T-cell (primary cell): ENCODE measurements around the gene ST8SIA3. TPM values are rescaled to one million over a fixed set of nuclear protein-coding genes. Genes with fewer than 3 reads are reported as not detected.

Experiments
- ATAC-seq, 4 experiments: fragments of 200-7000 bp in 3 of 4; fragments of 150-1000 bp in 1 of 4; cut with Tn5 transposase; replicated peaks in 1 of 4; 1 replicate in 3 of 4; 2 replicates in 1 of 4; pipeline ENCODE4 v1.10.0; 2021; ENCODE audit warnings: moderate library complexity in 3 of 4, mild to moderate bottlenecking in 2 of 4, moderate number of reproducible peaks in 1 of 4
- CTCF ChIA-PET, 2 donors: fragments of 300-600 bp; sonication (Branson Sonifier 250); formaldehyde crosslinking; loops; one replicate each; lab custom pipeline; 2022; ENCODE audit warnings: antibody characterized with exemption in 2 of 2; lab: Charles Lee
- POLR2A ChIA-PET, 2 donors: fragments of 300-600 bp; sonication (Branson Sonifier 250); formaldehyde crosslinking; loops; one replicate each; lab custom pipeline; 2022; ENCODE audit warnings: antibody characterized with exemption in 2 of 2; lab: Charles Lee
- DNase-seq, 35 experiments: peaks; one replicate each; pipeline versions ENCODE4 v3.0.0 to v3.0.0-alpha.2; 2013 to 2023
- H3K27ac ChIP-seq: one replicate; pipeline ENCODE4 v1.5.1; 2013; ENCODE audit warnings: low read length
- H3K27me3 ChIP-seq, 2 experiments: replicated peaks in 1 of 2; 1 replicate in 1 of 2; 2 replicates in 1 of 2; pipeline versions ENCODE4 v1.6.1 to v1.7.0; 2013; ENCODE audit warnings: low read length in 1 of 2, mixed read lengths in 1 of 2; ENCODE audit not compliant: control insufficient read depth in 2 of 2, insufficient read depth in 2 of 2; ENCODE audit errors: extremely low read depth in 1 of 2
- H3K36me3 ChIP-seq, 2 donors: 1 replicate in 1 of 2; 2 replicates in 1 of 2; pipeline versions ENCODE4 v1.6.1 to v1.7.0; 2013; ENCODE audit warnings: low read length in 1 of 2; ENCODE audit not compliant: control insufficient read depth in 2 of 2, insufficient read depth in 1 of 2; ENCODE audit errors: extremely low read depth in 1 of 2
- H3K4me1 ChIP-seq, 2 experiments: 1 replicate in 1 of 2; 2 replicates in 1 of 2; pipeline versions ENCODE4 v1.6.1 to v1.7.0; 2013; ENCODE audit warnings: low read length in 2 of 2, mixed read lengths in 1 of 2; ENCODE audit not compliant: insufficient read depth in 2 of 2, control insufficient read depth in 1 of 2; ENCODE audit errors: extremely low read depth in 1 of 2
- H3K4me3 ChIP-seq, 2 donors: 1 replicate in 1 of 2; 2 replicates in 1 of 2; pipeline versions ENCODE4 v1.5.1 to v1.7.0; 2013; ENCODE audit warnings: mild to moderate bottlenecking in 2 of 2, low read length in 1 of 2, moderate library complexity in 1 of 2; ENCODE audit not compliant: control insufficient read depth in 1 of 2; ENCODE audit errors: extremely low read depth in 1 of 2
- H3K9me3 ChIP-seq: 2 replicates; pipeline ENCODE4 v1.7.0; 2013
- H3K27ac Mint-ChIP-seq, 2 donors: one replicate each; pipeline ENCODE4 v1.8.0; 2020 to 2021; ENCODE audit warnings: mild to moderate bottlenecking in 2 of 2, mixed read lengths in 2 of 2
- H3K27me3 Mint-ChIP-seq, 2 donors: one replicate each; pipeline ENCODE4 v1.8.0; 2021 to 2022; ENCODE audit warnings: mixed read lengths in 2 of 2
- H3K36me3 Mint-ChIP-seq: one replicate; pipeline ENCODE4 v1.8.0; 2021; ENCODE audit warnings: mixed read lengths
- H3K4me1 Mint-ChIP-seq, 3 donors: one replicate each; pipeline ENCODE4 v1.8.0; 2020 to 2022; ENCODE audit warnings: mixed read lengths in 3 of 3, mild to moderate bottlenecking in 1 of 3
- H3K4me3 Mint-ChIP-seq, 3 donors: one replicate each; pipeline ENCODE4 v1.8.0; 2020 to 2022; ENCODE audit warnings: mild to moderate bottlenecking in 3 of 3, mixed read lengths in 3 of 3, moderate library complexity in 3 of 3
- H3K9me3 Mint-ChIP-seq, 3 donors: one replicate each; pipeline ENCODE4 v1.8.0; 2020 to 2022; ENCODE audit warnings: mixed read lengths in 3 of 3
- WGBS: methylation state at CpG from one replicate; pipeline ENCODE4 v1.1.5; 2013; ENCODE audit warnings: missing lambda C conversion rate; ENCODE audit not compliant: insufficient coverage; 5-methylcytosine and 5-hydroxymethylcytosine counted together
- total RNA-seq, 35 experiments: library from RNA in 6 of 35; stranded (reverse) in 6 of 35; fragments of 120-200 nt in 1 of 35; gene quantifications; one replicate each; pipeline versions ENCODE4 v1.2.1 to v1.2.4 and lab custom pipeline; 2013 to 2026

Gene ST8SIA3
- total RNA-seq, 5 donors from 2014 or later (not counting 1 experiment from before 2014, with no cell fraction given) = not detected

GRCh38 chr18:57328665-57329064 lies 23.7 kb upstream of the ST8SIA3 start:
- ChIA-PET CTCF (no interaction called here), POLR2A (no interaction called here)
- Mint-ChIP-seq H3K27me3 (peaks cover 0 to 6% of the 10 kb centered on the region in 2 donors), H3K4me1 (no peaks in the 10 kb centered on the region), H3K27ac (no peak overlapping the region), H3K4me3 (no peak overlapping the region), H3K36me3 (no peaks in the 10 kb centered on the region), H3K9me3 (peaks cover 0 to 13% (median 9%) of the 10 kb centered on the region in 3 donors)
- ATAC-seq (no peak), DNase-seq (no peak)
- Histone ChIP-seq H3K4me3 (no peak overlapping the region), H3K9me3 (no peaks in the 10 kb centered on the region), H3K27ac (no peak overlapping the region), H3K36me3 (no peaks in the 10 kb centered on the region), H3K4me1 (no peaks in the 10 kb centered on the region), H3K27me3 (no peaks in the 10 kb centered on the region)
- 67% methylated on average over 1 of the region's 3 CpGs for WGBS

- Mint-ChIP-seq H3K4me3 (no peak overlapping the region), H3K27me3 (peaks cover 0 to 6% of the 10 kb centered on the region in 2 donors), H3K4me1 (no peaks in the 10 kb centered on the region), H3K36me3 (no peaks in the 10 kb centered on the region), H3K27ac (no peak overlapping the region), H3K9me3 (peaks cover 0 to 13% (median 9%) of the 10 kb centered on the region in 3 donors)
- 77% methylated on average over 2 of the region's 5 CpGs for WGBS
- no peaks in the 10 kb centered on the region for H3K27me3 ChIP-seq
- H3K27ac ChIP-seq = no peak overlapping the region
- ChIA-PET POLR2A (no interaction called here), CTCF (no interaction called here)
- no peaks in the 10 kb centered on the region for H3K9me3 ChIP-seq
- no peaks in the 10 kb centered on the region for H3K4me1 ChIP-seq
- ATAC-seq = no peak
- no peak for DNase-seq
- H3K36me3 ChIP-seq = no peaks in the 10 kb centered on the region
- no peak overlapping the region for H3K4me3 ChIP-seq
Measured at GRCh38 chr18:57329856-57330255, 22.5 kb upstream of the ST8SIA3 start.

- no peak for DNase-seq
- WGBS = no CpG with 5 or more reads among the region's 2 CpGs
- no peaks in the 10 kb centered on the region for H3K36me3 ChIP-seq
Measured at GRCh38 chr18:57331718-57332117, 20.6 kb upstream of the ST8SIA3 start.

GRCh38 chr18:57333940-57334339 lies 18.4 kb upstream of the ST8SIA3 start:
- no peak overlapping the region for H3K4me3 Mint-ChIP-seq
- Histone ChIP-seq H3K27ac (no peak overlapping the region), H3K27me3 (peaks cover 0 to 8% of the 10 kb centered on the region in 2 experiments), H3K4me3 (no peak overlapping the region), H3K9me3 (no peaks in the 10 kb centered on the region), H3K4me1 (no peaks in the 10 kb centered on the region), H3K36me3 (no peaks in the 10 kb centered on the region)
- H3K4me1 Mint-ChIP-seq = no peaks in the 10 kb centered on the region
- CTCF ChIA-PET = no interaction called here
- DNase-seq (no peak), ATAC-seq (no peak)
- peaks cover 0 to 15% of the 10 kb centered on the region in 2 donors for H3K27me3 Mint-ChIP-seq
- POLR2A ChIA-PET = no interaction called here
- H3K9me3 Mint-ChIP-seq = no peaks in the 10 kb centered on the region
- 70% methylated on average over 4 of the region's 5 CpGs for WGBS
- no peak overlapping the region for H3K27ac Mint-ChIP-seq
- no peaks in the 10 kb centered on the region for H3K36me3 Mint-ChIP-seq

More at GRCh38 chr18:57331718-57332117, 20.6 kb upstream of the ST8SIA3 start:
- H3K9me3 ChIP-seq = no peaks in the 10 kb centered on the region
- Mint-ChIP-seq H3K4me3 (no peak overlapping the region), H3K36me3 (no peaks in the 10 kb centered on the region), H3K4me1 (no peaks in the 10 kb centered on the region), H3K9me3 (peaks cover 0 to 6% (median 3%) of the 10 kb centered on the region in 3 donors), H3K27me3 (peaks cover 0 to 5% of the 10 kb centered on the region in 2 donors), H3K27ac (no peak overlapping the region)
- ChIA-PET CTCF (no interaction called here), POLR2A (interaction anchor here in 1 of 2 donors (0.7 kb wide), 1 partner anchor 10 kb away, joined by 3 read pairs; no protein-coding TSS in a partner anchor)
- H3K4me1 ChIP-seq = no peaks in the 10 kb centered on the region
- ATAC-seq = no peak
- no peaks in the 10 kb centered on the region for H3K27me3 ChIP-seq
- H3K27ac ChIP-seq = no peak overlapping the region
- H3K4me3 ChIP-seq = no peak overlapping the region

- no peaks in the 10 kb centered on the region for H3K9me3 Mint-ChIP-seq
- H3K9me3 ChIP-seq = no peaks in the 10 kb centered on the region
- H3K4me1 Mint-ChIP-seq = no peaks in the 10 kb centered on the region
- H3K4me3 Mint-ChIP-seq = no peak overlapping the region
- H3K4me1 ChIP-seq = no peaks in the 10 kb centered on the region
- H3K36me3 ChIP-seq = no peaks in the 10 kb centered on the region
- H3K4me3 ChIP-seq = no peak overlapping the region
- ATAC-seq (no peak), DNase-seq (no peak)
- CTCF ChIA-PET = no interaction called here
- H3K27ac Mint-ChIP-seq = no peak overlapping the region
- H3K27me3 ChIP-seq = peaks cover 0 to 9% of the 10 kb centered on the region in 2 experiments
- POLR2A ChIA-PET = no interaction called here
- no peaks in the 10 kb centered on the region for H3K36me3 Mint-ChIP-seq
- peaks cover 0 to 15% of the 10 kb centered on the region in 2 donors for H3K27me3 Mint-ChIP-seq
- 70% methylated on average over 3 of the region's 6 CpGs for WGBS
- no peak overlapping the region for H3K27ac ChIP-seq
Measured at GRCh38 chr18:57334383-57334782, 18.0 kb upstream of the ST8SIA3 start.

- no peaks in the 10 kb centered on the region for H3K36me3 ChIP-seq
- peaks cover 0 to 9% of the 10 kb centered on the region in 2 experiments for H3K27me3 ChIP-seq
- ATAC-seq (no peak), DNase-seq (no peak)
- no peaks in the 10 kb centered on the region for H3K4me1 ChIP-seq
- H3K9me3 ChIP-seq = no peaks in the 10 kb centered on the region
- H3K9me3 Mint-ChIP-seq = no peaks in the 10 kb centered on the region
- ChIA-PET CTCF (no interaction called here), POLR2A (no interaction called here)
- no peak overlapping the region for H3K27ac ChIP-seq
- no peak overlapping the region for H3K27ac Mint-ChIP-seq
- H3K4me3 ChIP-seq = no peak overlapping the region
- H3K4me3 Mint-ChIP-seq = no peak overlapping the region
- H3K4me1 Mint-ChIP-seq = no peaks in the 10 kb centered on the region
- H3K36me3 Mint-ChIP-seq = no peaks in the 10 kb centered on the region
- WGBS = 80% methylated on average over 1 of the region's 2 CpGs
- peaks cover 0 to 22% of the 10 kb centered on the region in 2 donors for H3K27me3 Mint-ChIP-seq
Measured at GRCh38 chr18:57336343-57336742, 16.0 kb upstream of the ST8SIA3 start.

- DNase-seq (no peak), ATAC-seq (no peak)
- Histone ChIP-seq H3K36me3 (no peaks in the 10 kb centered on the region), H3K4me3 (no peak overlapping the region), H3K27ac (no peak overlapping the region), H3K9me3 (no peaks in the 10 kb centered on the region), H3K27me3 (peaks cover 0 to 9% of the 10 kb centered on the region in 2 experiments), H3K4me1 (no peaks in the 10 kb centered on the region)
- CTCF ChIA-PET = no interaction called here
- POLR2A ChIA-PET = no interaction called here
- 72% methylated on average over 4 of the region's 4 CpGs for WGBS
- no peak overlapping the region for H3K4me3 Mint-ChIP-seq
- no peaks in the 10 kb centered on the region for H3K4me1 Mint-ChIP-seq
- H3K36me3 Mint-ChIP-seq = no peaks in the 10 kb centered on the region
- peaks cover 0 to 22% of the 10 kb centered on the region in 2 donors for H3K27me3 Mint-ChIP-seq
- H3K27ac Mint-ChIP-seq = no peak overlapping the region
- peaks cover 0 to 3% (median 0%) of the 10 kb centered on the region in 3 donors for H3K9me3 Mint-ChIP-seq
Measured at GRCh38 chr18:57337890-57338289, 14.5 kb upstream of the ST8SIA3 start.
